Breast epithelium (tissue), 4 donors: Measurements from ENCODE around the gene AOAH. TPM values are rescaled to one million over a fixed set of nuclear protein-coding genes. Genes with fewer than 3 reads are reported as not detected.
"Not testable (repeated sequence)": the region's sequence is repeated elsewhere in the genome, so short reads cannot be mapped to it uniquely, and the experiment has no call there.

Source experiments
- DNase-seq, 2 donors: peaks; one replicate each; pipeline ENCODE4 v3.0.0-alpha.2; 2019; ENCODE audit warnings: low spot score in 2 of 2
- H3K27ac ChIP-seq, 2 donors: fragments of 200-600 bp; sonication (generic) in 1 of 2; one replicate each; pipeline ENCODE4 v1.5.1; 2016 to 2019; ENCODE audit warnings: mild to moderate bottlenecking in 1 of 2
- H3K27me3 ChIP-seq, 2 donors: fragments of 200-600 bp; sonication (generic) in 1 of 2; one replicate each; pipeline versions ENCODE4 v1.5.1 to v1.6.0; 2017 to 2019; ENCODE audit warnings: control low read depth in 1 of 2, mild to moderate bottlenecking in 1 of 2
- H3K36me3 ChIP-seq: fragments of 200-600 bp; one replicate; pipeline ENCODE4 v1.5.1; 2019
- H3K4me1 ChIP-seq, 2 donors: fragments of 200-600 bp; sonication (generic); one replicate each; pipeline ENCODE4 v1.5.1; 2016 to 2019; ENCODE audit warnings: control low read depth in 1 of 2
- H3K4me3 ChIP-seq, 3 donors: fragments of 200-600 bp; sonication (generic); 1 replicate in 2 of 3; 2 replicates in 1 of 3; pipeline ENCODE4 v1.5.1; 2016 to 2019; ENCODE audit warnings: mild to moderate bottlenecking in 3 of 3, moderate library complexity in 2 of 3
- H3K9me3 ChIP-seq, 2 donors: fragments of 200-600 bp; sonication (generic) in 1 of 2; one replicate each; pipeline ENCODE4 v1.5.1; 2016 to 2019; ENCODE audit warnings: control low read depth in 1 of 2
- POLR2A ChIP-seq: fragments of 450-650 bp; IDR thresholded peaks from one replicate; pipeline ENCODE4 v1.6.1; 2016; ENCODE audit warnings: antibody characterized with exemption, mild to moderate bottlenecking, moderate library complexity
- POLR2AphosphoS5 ChIP-seq, 3 donors: sonication (generic); formaldehyde crosslinking; IDR thresholded peaks; one replicate each; pipeline ENCODE4 v1.6.1; 2017; ENCODE audit warnings: antibody characterized with exemption in 3 of 3
- intact Hi-C: fragments of 100-400 bp; cut with DNase I; formaldehyde crosslinking; loops from one replicate; pipeline ENCODE4 v1.15.1; 2023; ENCODE audit warnings: low total_unique reads
- total RNA-seq, 3 donors: library from RNA; depleted of rRNA; stranded (reverse); fragments of >200 nt; gene quantifications; one replicate each; pipeline ENCODE4 v1.1.0, GENCODE V29; 2016
- TF ChIP-seq, protein P1 (sequence below), 3 donors: fragments of 450-650 bp; IDR thresholded peaks; one replicate each; pipeline ENCODE4 v1.5.1; 2016 to 2017; ENCODE audit warnings: antibody characterized with exemption in 3 of 3, mild to moderate bottlenecking in 3 of 3, moderate library complexity in 3 of 3

AOAH gene
- total RNA-seq, 3 donors from 2014 or later: 4.6 to 13.3 (median 10.8) TPM

DNA sequence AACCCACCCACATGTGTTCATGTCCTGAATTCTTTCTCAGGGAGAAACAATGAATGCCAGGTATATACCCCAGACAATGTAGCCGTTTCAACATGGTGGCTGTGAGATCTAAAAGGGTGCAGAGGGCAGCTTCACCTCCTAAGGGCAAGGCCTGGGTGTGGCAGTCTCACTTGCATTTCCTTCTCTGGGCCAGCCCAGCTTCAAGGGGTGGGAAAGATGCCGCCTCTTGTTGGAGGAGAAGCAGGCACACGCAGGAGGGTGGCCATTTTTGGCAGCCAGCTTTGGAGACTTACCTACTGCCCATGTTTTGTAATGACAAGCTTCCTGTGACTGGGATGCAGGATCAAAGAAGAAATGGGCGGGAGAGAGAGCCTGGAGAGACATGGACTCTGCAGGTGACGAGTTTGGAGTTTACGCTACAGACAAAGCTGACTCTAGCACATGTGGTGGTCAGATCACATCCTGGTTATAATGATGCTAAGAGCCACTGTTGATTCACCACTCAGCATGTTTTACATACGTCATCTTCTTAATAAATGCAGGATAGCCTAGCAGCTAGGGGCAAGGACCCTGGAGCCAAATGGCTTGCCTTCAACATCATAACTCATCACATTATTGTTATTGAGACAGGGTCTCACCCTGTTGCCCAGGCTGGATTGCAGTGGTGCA is 218.0 kb downstream of the AOAH start:
- DNase-seq: no peak
- Histone ChIP-seq H3K27me3 (no peaks in the 10 kb centered on the region), H3K4me3 (no peak overlapping the region), H3K36me3 (no peaks in the 10 kb centered on the region), H3K9me3 (no peaks in the 10 kb centered on the region), H3K4me1 (no peaks in the 10 kb centered on the region), H3K27ac (no peak overlapping the region)
- no peak for TF ChIP-seq POLR2AphosphoS5 (IDR thresholded peaks at IDR 0.05)
- TF ChIP-seq POLR2A: no peak
- TF ChIP-seq, protein P1, sequence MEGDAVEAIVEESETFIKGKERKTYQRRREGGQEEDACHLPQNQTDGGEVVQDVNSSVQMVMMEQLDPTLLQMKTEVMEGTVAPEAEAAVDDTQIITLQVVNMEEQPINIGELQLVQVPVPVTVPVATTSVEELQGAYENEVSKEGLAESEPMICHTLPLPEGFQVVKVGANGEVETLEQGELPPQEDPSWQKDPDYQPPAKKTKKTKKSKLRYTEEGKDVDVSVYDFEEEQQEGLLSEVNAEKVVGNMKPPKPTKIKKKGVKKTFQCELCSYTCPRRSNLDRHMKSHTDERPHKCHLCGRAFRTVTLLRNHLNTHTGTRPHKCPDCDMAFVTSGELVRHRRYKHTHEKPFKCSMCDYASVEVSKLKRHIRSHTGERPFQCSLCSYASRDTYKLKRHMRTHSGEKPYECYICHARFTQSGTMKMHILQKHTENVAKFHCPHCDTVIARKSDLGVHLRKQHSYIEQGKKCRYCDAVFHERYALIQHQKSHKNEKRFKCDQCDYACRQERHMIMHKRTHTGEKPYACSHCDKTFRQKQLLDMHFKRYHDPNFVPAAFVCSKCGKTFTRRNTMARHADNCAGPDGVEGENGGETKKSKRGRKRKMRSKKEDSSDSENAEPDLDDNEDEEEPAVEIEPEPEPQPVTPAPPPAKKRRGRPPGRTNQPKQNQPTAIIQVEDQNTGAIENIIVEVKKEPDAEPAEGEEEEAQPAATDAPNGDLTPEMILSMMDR (IDR thresholded peaks at IDR 0.05): no peak
- intact Hi-C loops: no loop called here

DNA sequence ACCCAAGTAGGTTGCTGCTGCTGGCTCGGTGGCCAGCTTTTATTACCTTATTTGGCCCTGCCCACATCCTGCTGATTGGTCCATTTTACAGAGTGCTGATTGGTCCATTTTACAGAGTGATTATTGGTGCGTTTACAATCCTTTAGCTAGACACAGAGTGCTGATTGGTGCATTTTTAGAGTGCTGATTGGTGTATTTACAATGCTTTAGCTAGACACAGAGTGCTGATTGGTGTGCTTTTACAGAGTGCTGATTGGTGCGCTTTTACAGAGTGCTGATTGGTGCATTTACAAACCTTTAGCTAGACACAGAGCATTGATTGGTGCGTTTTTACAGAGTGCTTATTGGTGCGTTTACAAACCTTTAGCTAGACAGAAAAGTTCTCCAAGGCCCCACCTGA is 219.7 kb downstream of the AOAH start:
- H3K27ac ChIP-seq, H3K4me3 ChIP-seq, H3K9me3 ChIP-seq, DNase-seq, H3K27me3 ChIP-seq, H3K36me3 ChIP-seq, intact Hi-C loops, H3K4me1 ChIP-seq: not testable (repeated sequence)

DNA sequence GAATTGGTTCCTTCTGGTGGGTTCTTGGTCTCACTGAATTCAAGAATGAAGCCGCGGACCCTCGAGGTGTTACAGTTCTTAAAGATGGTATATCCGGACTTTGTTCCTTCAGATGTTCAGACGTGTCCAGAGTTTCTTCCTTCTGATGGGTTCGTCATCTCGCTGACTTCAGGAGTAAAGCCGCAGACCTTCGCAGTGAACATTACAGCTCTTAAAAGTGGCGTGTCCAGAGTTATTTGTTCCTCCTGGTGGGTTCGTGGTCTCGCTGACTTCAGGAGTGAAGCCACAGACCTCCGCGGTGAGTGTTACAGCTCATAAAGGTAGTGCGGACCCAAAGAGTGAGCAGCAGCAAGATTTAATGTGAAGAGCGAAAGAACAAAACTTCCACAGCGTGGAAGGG is 220.1 kb downstream of the AOAH start:
- intact Hi-C loops, H3K4me3 ChIP-seq, DNase-seq, H3K27me3 ChIP-seq, H3K27ac ChIP-seq, H3K9me3 ChIP-seq, H3K36me3 ChIP-seq, H3K4me1 ChIP-seq: not testable (repeated sequence)

DNA sequence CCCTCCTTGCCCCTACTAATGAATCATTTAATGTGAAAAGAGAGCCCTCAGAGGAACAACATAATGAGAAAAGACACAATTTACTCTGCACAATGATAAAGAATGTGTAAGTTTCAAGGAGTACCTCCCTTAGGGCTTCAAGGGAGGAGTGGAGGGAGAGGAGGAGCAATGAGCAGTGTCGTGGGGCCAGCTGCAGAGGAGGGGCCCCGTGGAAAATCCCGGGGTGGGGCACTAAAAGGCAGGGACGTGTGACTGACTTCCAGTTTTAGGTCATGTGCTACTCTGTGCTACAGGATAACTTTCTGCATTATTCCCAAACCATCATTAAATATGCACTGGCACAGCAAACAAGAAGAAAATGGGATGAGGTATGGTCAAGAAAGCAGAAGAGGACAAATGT is 226.5 kb downstream of the AOAH start:
- no peak overlapping the region for H3K27ac ChIP-seq
- H3K4me3 ChIP-seq: no peak overlapping the region
- H3K36me3 ChIP-seq: no peaks in the 10 kb centered on the region
- H3K27me3 ChIP-seq: peaks cover 0 to 7% of the 10 kb centered on the region in 2 donors
- DNase-seq: no peak
- H3K4me1 ChIP-seq: no peaks in the 10 kb centered on the region
- intact Hi-C loops: no loop called here
- no peaks in the 10 kb centered on the region for H3K9me3 ChIP-seq
- TF ChIP-seq, protein P1 (IDR thresholded peaks at IDR 0.05): no peak
- TF ChIP-seq POLR2AphosphoS5 (IDR thresholded peaks at IDR 0.05): no peak
- no peak for TF ChIP-seq POLR2A

DNA sequence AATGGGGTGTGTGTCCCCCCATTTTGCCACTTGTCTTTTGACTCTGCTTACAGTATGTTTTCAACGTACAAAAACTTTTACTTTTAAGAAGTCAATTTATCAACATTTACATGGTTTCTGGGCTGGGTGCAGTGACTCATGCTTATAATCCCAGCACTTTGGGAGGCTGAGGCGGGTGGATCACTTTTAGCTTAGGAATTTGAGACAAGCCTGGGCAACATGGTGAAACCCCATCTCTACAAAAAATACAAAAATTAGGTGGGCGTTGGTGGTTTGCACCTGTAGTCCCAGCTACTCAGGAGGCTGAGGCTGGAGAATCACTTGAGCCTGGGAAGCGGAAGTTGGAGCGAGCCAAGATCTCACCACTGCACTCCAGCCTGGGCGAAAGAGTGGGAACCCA is 227.1 kb downstream of the AOAH start:
- intact Hi-C loops, H3K36me3 ChIP-seq, H3K4me3 ChIP-seq, H3K9me3 ChIP-seq, H3K27ac ChIP-seq, DNase-seq, H3K27me3 ChIP-seq, H3K4me1 ChIP-seq: not testable (repeated sequence)

DNA sequence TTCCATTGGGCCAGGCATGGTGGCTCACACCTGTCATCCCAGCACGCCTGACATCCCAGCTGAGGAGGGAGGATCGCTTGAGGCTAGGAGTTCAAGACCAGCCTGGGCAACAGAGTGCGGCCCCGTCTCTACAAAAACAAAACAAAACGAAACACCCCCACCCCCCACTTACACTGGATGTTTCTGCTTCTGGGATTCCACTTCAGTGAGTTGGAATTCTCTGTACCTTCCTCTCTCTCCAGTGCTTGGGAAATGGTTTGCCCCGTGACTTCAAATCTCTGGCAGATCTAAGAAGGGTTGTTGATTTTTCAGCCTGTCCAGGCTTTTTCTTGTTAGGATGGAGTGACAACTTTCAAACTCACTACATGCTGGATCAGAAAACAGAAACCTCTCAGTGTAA is 227.7 kb downstream of the AOAH start:
- H3K27ac ChIP-seq: no peak overlapping the region
- no peaks in the 10 kb centered on the region for H3K9me3 ChIP-seq
- DNase-seq: no peak
- H3K4me3 ChIP-seq: no peak overlapping the region
- no peaks in the 10 kb centered on the region for H3K4me1 ChIP-seq
- H3K36me3 ChIP-seq: no peaks in the 10 kb centered on the region
- intact Hi-C loops: no loop called here
- TF ChIP-seq POLR2AphosphoS5 (IDR thresholded peaks at IDR 0.05) (no peak), POLR2A (no peak)
- TF ChIP-seq, protein P1 (IDR thresholded peaks at IDR 0.05): no peak
- H3K27me3 ChIP-seq: peaks cover 0 to 7% of the 10 kb centered on the region in 2 donors

DNA sequence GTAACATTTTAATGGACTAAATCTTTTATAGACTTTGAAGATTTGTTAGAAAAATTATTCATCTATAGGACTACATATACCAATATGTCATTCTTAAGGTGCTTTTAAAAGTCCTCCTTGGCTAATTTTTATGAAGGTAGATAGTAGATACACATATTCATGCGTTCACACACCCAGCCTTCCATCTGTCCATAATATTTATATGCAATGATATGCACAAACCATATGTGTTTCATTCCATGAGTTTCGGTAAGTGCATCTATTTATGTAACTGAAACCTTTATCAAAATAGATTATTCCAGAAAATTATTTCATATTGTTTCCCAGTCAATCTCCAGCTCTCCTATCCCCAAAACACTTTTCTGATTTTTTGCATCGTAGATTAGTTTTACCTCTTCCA is 233.0 kb downstream of the AOAH start:
- intact Hi-C loops: no loop called here
- TF ChIP-seq POLR2AphosphoS5 (IDR thresholded peaks at IDR 0.05) (no peak), POLR2A (no peak)
- TF ChIP-seq, protein P1 (IDR thresholded peaks at IDR 0.05): no peak

More for the DNA sequence above, 233.0 kb downstream of the AOAH start:
- no peak overlapping the region for H3K27ac ChIP-seq
- no peak overlapping the region for H3K4me3 ChIP-seq
- no peaks in the 10 kb centered on the region for H3K36me3 ChIP-seq
- H3K4me1 ChIP-seq: no peaks in the 10 kb centered on the region
- no peak for DNase-seq
- no peaks in the 10 kb centered on the region for H3K27me3 ChIP-seq
- no peaks in the 10 kb centered on the region for H3K9me3 ChIP-seq
